K562 (cell line): ENCODE data around the gene PPP1CC. TPM values are rescaled to one million over a fixed set of nuclear protein-coding genes. Genes with fewer than 3 reads are reported as not detected.

Source experiments
- CBX8 ChIP-seq: fragments of 200-600 bp; sonication (generic); IDR thresholded peaks from 2 replicates; pipeline ENCODE4 v1.6.1; 2012; ENCODE audit warnings: borderline replicate concordance, mixed run types, low read depth, mild to moderate bottlenecking, moderate library complexity, mixed read lengths, low read length, control low read depth, inconsistent platforms; ENCODE audit not compliant: poor library complexity, severe bottlenecking; ENCODE audit errors: extremely low read depth
- HEY1 ChIP-seq: fragments of 250-450 bp; sonication (Bioruptor Pico); IDR thresholded peaks from 2 replicates; pipeline ENCODE4 v1.5.0; 2020; ENCODE audit warnings: mild to moderate bottlenecking, moderate library complexity, borderline replicate concordance
- HMG20A ChIP-seq: fragments of 450-650 bp; formaldehyde crosslinking; conservative IDR thresholded peaks from 2 replicates; pipeline ENCODE4 v1.4.0; 2020; ENCODE audit warnings: mild to moderate bottlenecking, mixed read lengths
- HMG20B ChIP-seq: fragments of 250-450 bp; sonication (Bioruptor Pico); IDR thresholded peaks from 2 replicates; pipeline ENCODE4 v1.5.0; 2021; ENCODE audit warnings: mild to moderate bottlenecking
- JUNB ChIP-seq: fragments of 450-650 bp; formaldehyde crosslinking; conservative IDR thresholded peaks from 2 replicates; pipeline ENCODE4 v1.4.0; 2020; ENCODE audit warnings: mild to moderate bottlenecking
- KDM2B ChIP-seq: fragments of 250-450 bp; sonication (Bioruptor Pico); IDR thresholded peaks from 2 replicates; pipeline ENCODE4 v1.8.0; 2021; ENCODE audit warnings: mild to moderate bottlenecking, moderate library complexity
- LEF1 ChIP-seq: fragments of 450-650 bp; IDR thresholded peaks from 2 replicates; pipeline ENCODE4 v1.6.1; 2016; ENCODE audit warnings: mild to moderate bottlenecking
- MYNN ChIP-seq, 2 experiments: sonication (generic); formaldehyde crosslinking in 1 of 2; IDR thresholded peaks; 2 replicates each; pipeline versions ENCODE4 v1.5.0 to v1.6.1; 2016 to 2020; ENCODE audit warnings: antibody characterized with exemption in 1 of 2, missing genetic modification reagents in 1 of 2
- NR3C1 ChIP-seq: sonication (generic); formaldehyde crosslinking; IDR thresholded peaks from 2 replicates; pipeline ENCODE4 v1.8.1; 2022; ENCODE audit warnings: missing genetic modification reagents
- POLR3G ChIP-seq: IDR thresholded peaks from 2 replicates; pipeline ENCODE4 v1.6.1; 2011; ENCODE audit not compliant: insufficient read length, insufficient replicate concordance; ENCODE audit errors: extremely low read depth
- ZNF12 ChIP-seq: sonication (generic); formaldehyde crosslinking; IDR thresholded peaks from 2 replicates; pipeline ENCODE4 v1.4.0; 2020; ENCODE audit warnings: mild to moderate bottlenecking, missing genetic modification reagents
- ZNF780A ChIP-seq: fragments of 250-450 bp; sonication (Bioruptor Pico); IDR thresholded peaks from 2 replicates; pipeline ENCODE4 v1.5.0; 2021; ENCODE audit warnings: mild to moderate bottlenecking
- polyA plus RNA-seq, 8 experiments: library from polyadenylated mRNA; depleted of rRNA in 4 of 8; stranded (reverse) in 5 of 8; unstranded in 3 of 8; fragments of >200 nt; fragmentation: Nextera tagmentation in 2 of 8; fragmentation: Illumina TruSeq in 1 of 8; extraction: Ambion mirVana in 2 of 8; extraction: Trizol in 1 of 8; gene quantifications; 2 replicates each; pipeline versions ENCODE4 v1.2.1 to v1.2.3, GENCODE V29; 2011 to 2014; ENCODE audit warnings: inconsistent platforms in 1 of 8, missing spikeins in 1 of 8
- total RNA-seq, 7 experiments: library from RNA; depleted of rRNA in 6 of 7; stranded (reverse); fragments of >200 nt in 6 of 7; fragmentation: Illumina TruSeq in 2 of 7; extraction: Trizol in 2 of 7; gene quantifications; 2 replicates each; pipeline versions ENCODE4 v1.2.1 to v1.2.3, GENCODE V29; 2011 to 2021; ENCODE audit warnings: low replicate concordance in 1 of 7
- TF ChIP-seq, protein P1 (sequence below): sonication (generic); formaldehyde crosslinking; IDR thresholded peaks from 2 replicates; pipeline ENCODE4 v1.5.0; 2020; ENCODE audit warnings: missing genetic modification reagents
- TF ChIP-seq, protein P2 (sequence below), 3 experiments: fragments of 200-800 bp in 1 of 3; fragments of 250-450 bp in 1 of 3; fragments of 450-650 bp in 1 of 3; sonication (Bioruptor Pico) in 1 of 3; sonication (Bioruptor generic) in 1 of 3; formaldehyde crosslinking in 1 of 3; IDR thresholded peaks; 2 replicates each; pipeline versions ENCODE4 v1.6.1 to v1.8.0; 2016 to 2022; ENCODE audit warnings: mild to moderate bottlenecking in 2 of 3, missing genetic modification characterization in 2 of 3, missing compliant biosample characterization in 1 of 3, moderate library complexity in 1 of 3
- TF ChIP-seq, protein P3 (sequence below): fragments of 200-800 bp; sonication (Bioruptor generic); IDR thresholded peaks from 2 replicates; pipeline ENCODE4 v1.6.1; 2017; ENCODE audit warnings: missing genetic modification characterization, missing compliant biosample characterization
- TF ChIP-seq, protein P4 (sequence below): IDR thresholded peaks from 3 replicates; pipeline ENCODE4 v1.6.1; 2011; ENCODE audit warnings: borderline replicate concordance, mild to moderate bottlenecking; ENCODE audit not compliant: insufficient read length, insufficient read depth
- TF ChIP-seq, protein P5 (sequence below): sonication (generic); formaldehyde crosslinking; IDR thresholded peaks from 2 replicates; pipeline ENCODE4 v1.8.0; 2022; ENCODE audit warnings: missing genetic modification reagents, mild to moderate bottlenecking, borderline replicate concordance

PPP1CC gene
- total and polyA plus RNA-seq, 9 of the 15 experiments (the other 6 are each of a cell fraction or from before 2014, with no cell fraction given), result 67.4 to 286 (median 195) TPM

DNA sequence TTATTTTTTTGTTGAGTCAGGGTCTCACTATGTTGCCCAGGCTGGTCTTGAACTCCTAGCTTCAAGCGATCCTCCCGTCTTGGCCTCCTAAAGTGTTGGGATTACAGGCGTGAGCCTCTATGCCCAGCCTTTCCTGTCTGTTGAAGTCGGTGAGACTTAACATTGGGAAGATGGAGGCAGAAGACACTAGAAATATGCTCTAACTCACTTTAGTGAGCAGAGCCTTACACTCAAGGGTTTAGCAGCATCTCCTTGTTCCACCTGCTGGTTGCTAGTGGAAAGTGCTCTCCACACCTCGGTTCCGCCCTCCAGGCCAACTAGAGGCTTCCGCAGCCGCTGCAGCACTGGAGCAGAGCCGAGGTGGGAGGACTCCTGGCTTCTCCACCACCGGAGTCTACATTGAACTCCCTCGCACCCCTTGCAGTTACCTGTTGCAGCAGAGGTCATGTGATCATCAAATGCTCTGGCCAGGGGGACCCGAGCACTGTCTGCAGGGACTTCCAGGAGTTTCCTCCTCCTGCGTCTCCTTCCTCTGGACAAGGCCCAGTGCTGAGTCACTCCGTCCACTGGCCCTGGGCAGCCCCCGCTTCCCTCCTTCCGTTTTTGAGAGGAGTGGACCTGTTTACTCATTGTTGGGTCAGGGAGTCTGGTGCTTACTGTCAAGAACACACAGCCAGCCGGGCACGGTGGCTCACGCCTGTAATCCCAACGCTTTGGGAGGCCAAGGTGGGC is 44.4 kb downstream of the PPP1CC start (continued):
- no peak for TF ChIP-seq HEY1 (CRISPR knock-in tag)
- TF ChIP-seq, protein P1, sequence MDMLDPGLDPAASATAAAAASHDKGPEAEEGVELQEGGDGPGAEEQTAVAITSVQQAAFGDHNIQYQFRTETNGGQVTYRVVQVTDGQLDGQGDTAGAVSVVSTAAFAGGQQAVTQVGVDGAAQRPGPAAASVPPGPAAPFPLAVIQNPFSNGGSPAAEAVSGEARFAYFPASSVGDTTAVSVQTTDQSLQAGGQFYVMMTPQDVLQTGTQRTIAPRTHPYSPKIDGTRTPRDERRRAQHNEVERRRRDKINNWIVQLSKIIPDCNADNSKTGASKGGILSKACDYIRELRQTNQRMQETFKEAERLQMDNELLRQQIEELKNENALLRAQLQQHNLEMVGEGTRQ (CRISPR knock-in tag), result peak; percentile 41; the same call in 1 of the 2 replicates
- TF ChIP-seq HMG20B (CRISPR knock-in tag), result no peak
- TF ChIP-seq, protein P2, sequence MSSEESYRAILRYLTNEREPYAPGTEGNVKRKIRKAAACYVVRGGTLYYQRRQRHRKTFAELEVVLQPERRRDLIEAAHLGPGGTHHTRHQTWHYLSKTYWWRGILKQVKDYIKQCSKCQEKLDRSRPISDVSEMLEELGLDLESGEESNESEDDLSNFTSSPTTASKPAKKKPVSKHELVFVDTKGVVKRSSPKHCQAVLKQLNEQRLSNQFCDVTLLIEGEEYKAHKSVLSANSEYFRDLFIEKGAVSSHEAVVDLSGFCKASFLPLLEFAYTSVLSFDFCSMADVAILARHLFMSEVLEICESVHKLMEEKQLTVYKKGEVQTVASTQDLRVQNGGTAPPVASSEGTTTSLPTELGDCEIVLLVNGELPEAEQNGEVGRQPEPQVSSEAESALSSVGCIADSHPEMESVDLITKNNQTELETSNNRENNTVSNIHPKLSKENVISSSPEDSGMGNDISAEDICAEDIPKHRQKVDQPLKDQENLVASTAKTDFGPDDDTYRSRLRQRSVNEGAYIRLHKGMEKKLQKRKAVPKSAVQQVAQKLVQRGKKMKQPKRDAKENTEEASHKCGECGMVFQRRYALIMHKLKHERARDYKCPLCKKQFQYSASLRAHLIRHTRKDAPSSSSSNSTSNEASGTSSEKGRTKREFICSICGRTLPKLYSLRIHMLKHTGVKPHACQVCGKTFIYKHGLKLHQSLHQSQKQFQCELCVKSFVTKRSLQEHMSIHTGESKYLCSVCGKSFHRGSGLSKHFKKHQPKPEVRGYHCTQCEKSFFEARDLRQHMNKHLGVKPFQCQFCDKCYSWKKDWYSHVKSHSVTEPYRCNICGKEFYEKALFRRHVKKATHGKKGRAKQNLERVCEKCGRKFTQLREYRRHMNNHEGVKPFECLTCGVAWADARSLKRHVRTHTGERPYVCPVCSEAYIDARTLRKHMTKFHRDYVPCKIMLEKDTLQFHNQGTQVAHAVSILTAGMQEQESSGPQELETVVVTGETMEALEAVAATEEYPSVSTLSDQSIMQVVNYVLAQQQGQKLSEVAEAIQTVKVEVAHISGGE (CRISPR knock-in tag; IDR thresholded peaks at IDR 0.05), result peak in 1 of 3 experiments; percentile 51; a peak in 1 of 6 replicates
- TF ChIP-seq ZNF12 (CRISPR knock-in tag), result no peak
- TF ChIP-seq, protein P3, sequence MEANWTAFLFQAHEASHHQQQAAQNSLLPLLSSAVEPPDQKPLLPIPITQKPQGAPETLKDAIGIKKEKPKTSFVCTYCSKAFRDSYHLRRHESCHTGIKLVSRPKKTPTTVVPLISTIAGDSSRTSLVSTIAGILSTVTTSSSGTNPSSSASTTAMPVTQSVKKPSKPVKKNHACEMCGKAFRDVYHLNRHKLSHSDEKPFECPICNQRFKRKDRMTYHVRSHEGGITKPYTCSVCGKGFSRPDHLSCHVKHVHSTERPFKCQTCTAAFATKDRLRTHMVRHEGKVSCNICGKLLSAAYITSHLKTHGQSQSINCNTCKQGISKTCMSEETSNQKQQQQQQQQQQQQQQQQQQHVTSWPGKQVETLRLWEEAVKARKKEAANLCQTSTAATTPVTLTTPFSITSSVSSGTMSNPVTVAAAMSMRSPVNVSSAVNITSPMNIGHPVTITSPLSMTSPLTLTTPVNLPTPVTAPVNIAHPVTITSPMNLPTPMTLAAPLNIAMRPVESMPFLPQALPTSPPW (CRISPR knock-in tag), result peak; percentile 90
- TF ChIP-seq NR3C1 (CRISPR knock-in tag), result no peak
- no peak for TF ChIP-seq ZNF780A (CRISPR knock-in tag)
- TF ChIP-seq LEF1, result peak; percentile 47; the same call in 1 of the 2 replicates
- TF ChIP-seq CBX8, result no peak
- TF ChIP-seq, protein P4, sequence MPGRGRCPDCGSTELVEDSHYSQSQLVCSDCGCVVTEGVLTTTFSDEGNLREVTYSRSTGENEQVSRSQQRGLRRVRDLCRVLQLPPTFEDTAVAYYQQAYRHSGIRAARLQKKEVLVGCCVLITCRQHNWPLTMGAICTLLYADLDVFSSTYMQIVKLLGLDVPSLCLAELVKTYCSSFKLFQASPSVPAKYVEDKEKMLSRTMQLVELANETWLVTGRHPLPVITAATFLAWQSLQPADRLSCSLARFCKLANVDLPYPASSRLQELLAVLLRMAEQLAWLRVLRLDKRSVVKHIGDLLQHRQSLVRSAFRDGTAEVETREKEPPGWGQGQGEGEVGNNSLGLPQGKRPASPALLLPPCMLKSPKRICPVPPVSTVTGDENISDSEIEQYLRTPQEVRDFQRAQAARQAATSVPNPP, result no peak
- no peak for TF ChIP-seq POLR3G
- TF ChIP-seq MYNN (IDR thresholded peaks at IDR 0.05), result no peak
- TF ChIP-seq MYNN (CRISPR knock-in tag; IDR thresholded peaks at IDR 0.05), result no peak
- TF ChIP-seq HMG20A (CRISPR knock-in tag), result no peak
- TF ChIP-seq, protein P5, sequence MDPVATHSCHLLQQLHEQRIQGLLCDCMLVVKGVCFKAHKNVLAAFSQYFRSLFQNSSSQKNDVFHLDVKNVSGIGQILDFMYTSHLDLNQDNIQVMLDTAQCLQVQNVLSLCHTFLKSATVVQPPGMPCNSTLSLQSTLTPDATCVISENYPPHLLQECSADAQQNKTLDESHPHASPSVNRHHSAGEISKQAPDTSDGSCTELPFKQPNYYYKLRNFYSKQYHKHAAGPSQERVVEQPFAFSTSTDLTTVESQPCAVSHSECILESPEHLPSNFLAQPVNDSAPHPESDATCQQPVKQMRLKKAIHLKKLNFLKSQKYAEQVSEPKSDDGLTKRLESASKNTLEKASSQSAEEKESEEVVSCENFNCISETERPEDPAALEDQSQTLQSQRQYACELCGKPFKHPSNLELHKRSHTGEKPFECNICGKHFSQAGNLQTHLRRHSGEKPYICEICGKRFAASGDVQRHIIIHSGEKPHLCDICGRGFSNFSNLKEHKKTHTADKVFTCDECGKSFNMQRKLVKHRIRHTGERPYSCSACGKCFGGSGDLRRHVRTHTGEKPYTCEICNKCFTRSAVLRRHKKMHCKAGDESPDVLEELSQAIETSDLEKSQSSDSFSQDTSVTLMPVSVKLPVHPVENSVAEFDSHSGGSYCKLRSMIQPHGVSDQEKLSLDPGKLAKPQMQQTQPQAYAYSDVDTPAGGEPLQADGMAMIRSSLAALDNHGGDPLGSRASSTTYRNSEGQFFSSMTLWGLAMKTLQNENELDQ (CRISPR knock-in tag), result no peak
- no peak for TF ChIP-seq KDM2B (CRISPR knock-in tag)
- TF ChIP-seq JUNB (CRISPR knock-in tag), result no peak; the same call in 1 of the 2 replicates
